ENCODE results near the gene TUNAR.

The TUNAR gene

GRCh38 chr14:95876761-95877538, at the start of gene TUNAR:
Gene TUNAR (plus strand): TSS chr14:95876832.
- DNase-seq: no peak

GRCh38 chr14:95828649-95829265, 47.9 kb upstream of the TUNAR start:
- no peak for DNase-seq

- no peak for DNase-seq
Measured at GRCh38 chr14:95829321-95829720, 47.3 kb upstream of the TUNAR start.

- DNase-seq: no peak
Measured at GRCh38 chr14:95830386-95830785, 46.2 kb upstream of the TUNAR start.

- no peak for DNase-seq
Measured at GRCh38 chr14:95831041-95831440, 45.6 kb upstream of the TUNAR start.

- no peak for DNase-seq
Measured at GRCh38 chr14:95831468-95831867, 45.2 kb upstream of the TUNAR start.

- no peak for DNase-seq
Measured at GRCh38 chr14:95832012-95832411, 44.6 kb upstream of the TUNAR start.

- DNase-seq: no peak
Measured at GRCh38 chr14:95833429-95833828, 43.2 kb upstream of the TUNAR start.

- no peak for DNase-seq
Measured at GRCh38 chr14:95834496-95834895, 42.1 kb upstream of the TUNAR start.

- DNase-seq: no peak
Measured at GRCh38 chr14:95835121-95835730, 41.4 kb upstream of the TUNAR start.

GRCh38 chr14:95838862-95839261, 37.8 kb upstream of the TUNAR start:
- DNase-seq: no peak

- no peak for DNase-seq
Measured at GRCh38 chr14:95840094-95840700, 36.4 kb upstream of the TUNAR start.

- no peak for DNase-seq
Measured at GRCh38 chr14:95841668-95842067, 35.0 kb upstream of the TUNAR start.

- DNase-seq: no peak
Measured at GRCh38 chr14:95849761-95850160, 26.9 kb upstream of the TUNAR start.

- no peak for DNase-seq
Measured at GRCh38 chr14:95850429-95850828, 26.2 kb upstream of the TUNAR start.

- no peak for DNase-seq
Measured at GRCh38 chr14:95855606-95856005, 21.0 kb upstream of the TUNAR start.

GRCh38 chr14:95857275-95857674, 19.4 kb upstream of the TUNAR start:
- DNase-seq: no peak

- no peak for DNase-seq
Measured at GRCh38 chr14:95858893-95859292, 17.7 kb upstream of the TUNAR start.

GRCh38 chr14:95862243-95862642, 14.4 kb upstream of the TUNAR start:
- no peak for DNase-seq

GRCh38 chr14:95863295-95863694, 13.3 kb upstream of the TUNAR start:
- no peak for DNase-seq

- DNase-seq: no peak
Measured at GRCh38 chr14:95869776-95870175, 6.9 kb upstream of the TUNAR start.

GRCh38 chr14:95870772-95871171, 5.9 kb upstream of the TUNAR start:
- DNase-seq: no peak

GRCh38 chr14:95871531-95871930, 5.1 kb upstream of the TUNAR start:
- no peak for DNase-seq

GRCh38 chr14:95872777-95873176, 3.9 kb upstream of the TUNAR start:
- DNase-seq: no peak
